Measurements from ENCODE around the gene PRIM2. TPM values are rescaled to one million over a fixed set of nuclear protein-coding genes. Genes with fewer than 3 reads are reported as not detected.

The PRIM2 gene
- total and polyA plus RNA-seq, 9 of the 15 experiments (the other 6 are each of a cell fraction or from before 2014, with no cell fraction given), result 19.8 to 57.5 (median 33.4) TPM

DNA sequence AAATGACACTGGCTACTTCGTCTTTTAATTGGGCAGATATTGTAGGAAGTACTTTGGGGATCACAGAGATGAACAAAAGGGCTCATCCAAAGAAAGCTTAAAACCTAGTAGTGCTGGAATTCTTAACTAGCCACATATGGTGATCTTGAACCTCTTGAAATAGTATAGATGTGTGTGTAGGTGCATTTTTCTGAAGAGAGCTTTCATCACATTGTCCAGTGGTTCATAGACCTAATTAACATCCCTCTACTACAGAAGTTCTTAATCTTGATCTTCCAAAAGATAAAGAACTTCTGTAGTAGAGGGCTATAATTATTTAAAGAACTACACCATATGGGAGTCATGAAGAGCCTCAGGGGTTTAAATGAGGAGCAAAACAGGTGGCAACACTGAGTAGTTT lies 2.3 kb upstream of the PRIM2 start (continued):
- TF ChIP-seq, protein P1, sequence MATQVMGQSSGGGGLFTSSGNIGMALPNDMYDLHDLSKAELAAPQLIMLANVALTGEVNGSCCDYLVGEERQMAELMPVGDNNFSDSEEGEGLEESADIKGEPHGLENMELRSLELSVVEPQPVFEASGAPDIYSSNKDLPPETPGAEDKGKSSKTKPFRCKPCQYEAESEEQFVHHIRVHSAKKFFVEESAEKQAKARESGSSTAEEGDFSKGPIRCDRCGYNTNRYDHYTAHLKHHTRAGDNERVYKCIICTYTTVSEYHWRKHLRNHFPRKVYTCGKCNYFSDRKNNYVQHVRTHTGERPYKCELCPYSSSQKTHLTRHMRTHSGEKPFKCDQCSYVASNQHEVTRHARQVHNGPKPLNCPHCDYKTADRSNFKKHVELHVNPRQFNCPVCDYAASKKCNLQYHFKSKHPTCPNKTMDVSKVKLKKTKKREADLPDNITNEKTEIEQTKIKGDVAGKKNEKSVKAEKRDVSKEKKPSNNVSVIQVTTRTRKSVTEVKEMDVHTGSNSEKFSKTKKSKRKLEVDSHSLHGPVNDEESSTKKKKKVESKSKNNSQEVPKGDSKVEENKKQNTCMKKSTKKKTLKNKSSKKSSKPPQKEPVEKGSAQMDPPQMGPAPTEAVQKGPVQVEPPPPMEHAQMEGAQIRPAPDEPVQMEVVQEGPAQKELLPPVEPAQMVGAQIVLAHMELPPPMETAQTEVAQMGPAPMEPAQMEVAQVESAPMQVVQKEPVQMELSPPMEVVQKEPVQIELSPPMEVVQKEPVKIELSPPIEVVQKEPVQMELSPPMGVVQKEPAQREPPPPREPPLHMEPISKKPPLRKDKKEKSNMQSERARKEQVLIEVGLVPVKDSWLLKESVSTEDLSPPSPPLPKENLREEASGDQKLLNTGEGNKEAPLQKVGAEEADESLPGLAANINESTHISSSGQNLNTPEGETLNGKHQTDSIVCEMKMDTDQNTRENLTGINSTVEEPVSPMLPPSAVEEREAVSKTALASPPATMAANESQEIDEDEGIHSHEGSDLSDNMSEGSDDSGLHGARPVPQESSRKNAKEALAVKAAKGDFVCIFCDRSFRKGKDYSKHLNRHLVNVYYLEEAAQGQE (IDR thresholded peaks at IDR 0.05; ENCODE audit: borderline replicate concordance), result no peak
- TF ChIP-seq, protein P1 (CRISPR knock-in tag; IDR thresholded peaks at IDR 0.05; ENCODE audit: low read depth), result no peak
- no peak for TF ChIP-seq MYNN (IDR thresholded peaks at IDR 0.05)
- no peak for TF ChIP-seq MYNN (CRISPR knock-in tag; IDR thresholded peaks at IDR 0.05)
- no peak for TF ChIP-seq ZNF668 (CRISPR knock-in tag; IDR thresholded peaks at IDR 0.05)
- no peak for TF ChIP-seq ESRRA (IDR thresholded peaks at IDR 0.05; ENCODE audit: borderline replicate concordance, low read depth)
- no peak for TF ChIP-seq SP1 (CRISPR knock-in tag; IDR thresholded peaks at IDR 0.05)
- TF ChIP-seq ZNF184 (CRISPR knock-in tag; IDR thresholded peaks at IDR 0.05), result no peak
- TF ChIP-seq SMARCE1 (IDR thresholded peaks at IDR 0.05), result no peak
- no peak for TF ChIP-seq ELF1 (tag; IDR thresholded peaks at IDR 0.05)
